ENCODE data around the gene NAXE.
"Not testable (repeated sequence)": the region's sequence is repeated elsewhere in the genome, so short reads cannot be mapped to it uniquely, and the experiment has no call there.

The NAXE gene

GRCh38 chr1:156571261-156571852 is 20.2 kb upstream of the NAXE start:
- peak; percentile 35 for DNase-seq

GRCh38 chr1:156571919-156572662 is 19.5 kb upstream of the NAXE start, which contains the start of gene IQGAP3:
Gene IQGAP3, minus strand, starts transcription at chr1:156572565. Its CDS starts 36 bp downstream, at chr1:156572529.
- peak; percentile 92 for DNase-seq

GRCh38 chr1:156572663-156573018 is 18.9 kb upstream of the NAXE start:
- no peak for DNase-seq

- no peak for DNase-seq
Observed at GRCh38 chr1:156574039-156574633, 17.4 kb upstream of the NAXE start.

DNA sequence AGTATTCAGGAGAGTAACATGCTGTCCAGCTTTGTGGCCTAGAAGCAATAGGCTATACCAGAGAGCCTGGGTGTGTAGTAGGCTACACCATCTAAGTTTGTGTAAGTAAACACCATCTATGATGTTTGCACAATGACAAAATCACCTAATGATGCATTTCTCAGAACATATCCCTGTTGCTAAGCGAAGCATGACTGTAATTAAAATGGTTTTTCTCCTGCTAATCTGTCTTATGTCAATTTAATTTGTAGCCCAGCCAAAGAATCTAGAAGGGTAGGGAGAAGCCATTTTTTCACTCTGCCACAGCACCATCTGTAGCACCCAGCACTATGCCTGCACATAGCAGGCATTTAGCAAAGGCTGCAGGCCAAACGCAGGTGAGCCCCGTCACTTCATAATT is 14.0 kb upstream of the NAXE start:
- no peak for DNase-seq

GRCh38 chr1:156578055-156578454 is 13.5 kb upstream of the NAXE start:
- DNase-seq = no peak

GRCh38 chr1:156579472-156579871 is 12.1 kb upstream of the NAXE start, which contains the start of gene TTC24:
Gene TTC24, plus strand, starts transcription at chr1:156579723. Its CDS starts 1,642 bp downstream, at chr1:156581365.
- no peak for DNase-seq

- DNase-seq = no peak
Observed at GRCh38 chr1:156581661-156582387, 9.8 kb upstream of the NAXE start.

- DNase-seq = no peak
Observed at GRCh38 chr1:156582388-156583017, 9.1 kb upstream of the NAXE start.

DNA sequence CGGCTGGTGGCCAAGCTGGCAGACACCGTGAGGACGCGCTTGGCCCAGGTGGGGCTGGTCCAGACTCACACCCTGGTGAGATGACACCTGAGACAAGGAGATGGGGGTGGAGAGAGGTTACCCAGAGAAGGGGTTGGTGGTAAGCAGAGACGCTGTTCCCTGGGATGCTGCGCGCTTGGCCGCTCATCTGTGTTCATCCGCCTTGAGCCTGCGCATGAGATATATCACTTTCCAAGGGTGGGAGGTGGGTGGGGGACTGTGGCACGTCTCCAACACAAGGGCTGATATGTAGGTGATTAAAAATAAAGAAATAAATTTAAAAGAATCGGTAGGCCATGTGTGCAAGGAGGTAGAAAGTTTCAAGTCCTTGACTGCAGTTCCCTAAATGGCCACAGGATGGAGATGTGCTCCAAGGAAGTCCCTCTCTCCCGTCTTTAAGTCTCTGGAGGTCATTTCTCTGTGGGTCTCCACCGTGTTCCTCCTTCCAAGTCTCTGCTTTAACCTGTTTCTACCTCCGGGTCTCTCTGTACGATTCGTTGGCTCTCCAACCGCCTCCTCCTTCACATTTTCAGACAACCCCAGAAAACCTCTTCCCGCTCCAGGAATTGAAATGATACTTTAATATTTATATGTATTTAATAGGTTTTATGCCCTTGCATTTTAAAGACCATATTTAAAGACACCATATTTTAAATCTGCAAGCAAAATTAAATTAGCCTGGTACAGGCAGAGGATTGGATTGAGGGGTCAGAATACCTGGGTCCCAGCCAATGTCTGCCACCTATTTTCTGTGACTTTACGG is 7.6 kb upstream of the NAXE start:
- DNase-seq = peak; percentile 93

GRCh38 chr1:156584813-156585212 is 6.8 kb upstream of the NAXE start:
- peak; percentile 35 for DNase-seq

DNA sequence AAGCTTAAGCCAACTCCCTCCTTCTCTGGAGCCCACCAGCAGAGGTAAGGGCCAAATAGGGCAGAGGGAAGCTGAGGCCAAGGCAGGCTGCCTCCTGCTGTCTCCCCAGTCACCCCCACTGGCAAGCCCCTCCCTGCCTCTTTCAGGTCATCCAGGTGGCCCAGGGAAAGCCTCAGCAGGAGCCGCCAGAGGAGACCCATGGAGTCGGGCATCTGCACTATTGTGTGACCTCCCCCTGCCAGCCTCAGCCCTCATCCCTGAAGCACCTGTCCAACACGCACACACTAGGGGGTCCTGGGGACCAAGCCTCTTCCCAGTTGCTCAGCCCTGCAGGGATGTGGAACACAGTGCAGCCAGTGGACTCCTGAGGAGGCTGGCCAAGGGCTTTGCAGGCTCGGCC is 5.3 kb upstream of the NAXE start:
- no peak for DNase-seq

GRCh38 chr1:156586892-156587477 is 4.6 kb upstream of the NAXE start:
- DNase-seq = no peak

- not testable (repeated sequence) for DNase-seq
Observed at GRCh38 chr1:156587927-156588326, 3.6 kb upstream of the NAXE start.

- no peak for DNase-seq
Observed at GRCh38 chr1:156589546-156589945, 2.0 kb upstream of the NAXE start.

GRCh38 chr1:156590326-156591180 is 1.0 kb upstream of the NAXE start:
- peak; percentile 14 for DNase-seq

DNA sequence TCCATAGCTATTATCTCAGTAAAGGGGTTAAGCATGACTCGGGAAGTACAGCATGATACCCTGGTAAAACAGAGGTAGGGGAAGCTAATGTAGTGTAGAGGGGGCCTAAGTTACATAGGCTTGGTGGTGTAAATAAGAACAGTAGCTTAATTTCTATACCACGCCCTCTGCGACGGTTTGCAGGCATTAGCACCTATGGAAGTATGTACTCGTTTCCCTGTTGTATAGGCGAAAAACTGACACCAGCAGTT is 470 bp upstream of the NAXE start:
- DNase-seq = no peak

GRCh38 chr1:156592158-156592909 is 758 bp downstream of the NAXE start:
- peak; percentile 21 for DNase-seq

DNA sequence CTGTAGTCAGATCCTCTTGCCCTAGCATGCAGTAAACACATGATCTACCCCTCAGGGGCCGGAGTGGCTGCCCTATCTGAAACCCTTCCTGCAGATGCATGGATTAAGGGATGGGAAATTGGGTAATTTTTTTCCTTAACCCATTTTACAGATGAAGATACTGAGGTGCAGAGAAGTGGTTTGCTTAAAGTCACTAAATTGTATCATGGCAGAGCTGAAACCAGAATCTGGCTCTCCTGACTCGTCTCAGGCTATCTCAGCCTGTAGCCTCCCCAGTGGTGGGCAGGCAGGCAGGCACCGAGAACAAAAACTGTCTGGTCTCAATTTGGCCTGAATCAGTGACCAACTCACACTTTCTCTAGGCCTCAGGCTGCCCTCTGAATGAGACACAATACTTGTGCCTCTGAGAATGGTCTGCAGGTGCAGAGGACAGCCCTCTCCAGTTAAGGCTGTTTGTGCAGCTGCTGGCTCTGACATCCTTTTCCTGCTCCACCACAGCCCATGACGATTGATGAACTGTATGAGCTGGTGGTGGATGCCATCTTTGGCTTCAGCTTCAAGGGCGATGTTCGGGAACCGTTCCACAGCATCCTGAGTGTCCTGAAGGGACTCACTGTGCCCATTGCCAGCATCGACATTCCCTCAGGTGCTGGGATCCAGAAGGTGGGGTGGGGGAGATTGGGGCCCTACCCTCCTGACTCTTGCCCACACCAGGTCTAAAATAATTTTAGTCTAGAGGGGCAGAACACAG is 1.5 kb downstream of the NAXE start:
- no peak for DNase-seq

GRCh38 chr1:156593661-156593989 is 2.0 kb downstream of the NAXE start:
- DNase-seq = no peak
